Vagina (tissue), 2 donors: ENCODE results near the gene COLGALT1. TPM values are rescaled to one million over a fixed set of nuclear protein-coding genes. Genes with fewer than 3 reads are reported as not detected.
A peak's percentile ranks its signal among the peaks of the same experiment; 100 is the strongest.

ENCODE experiments used
- DNase-seq, 2 donors: peaks; one replicate each; pipeline ENCODE4 v3.0.0-alpha.2; 2017; ENCODE audit errors: extremely low spot score in 2 of 2
- H3K27ac ChIP-seq: fragments of 200-600 bp; sonication (generic); one replicate; pipeline ENCODE4 v1.5.1; 2019
- H3K27me3 ChIP-seq: fragments of 200-600 bp; sonication (generic); one replicate; pipeline ENCODE4 v1.5.1; 2019
- H3K36me3 ChIP-seq, 2 donors: fragments of 200-600 bp; sonication (generic); one replicate each; pipeline ENCODE4 v1.5.1; 2017 to 2019
- H3K4me1 ChIP-seq: fragments of 200-600 bp; sonication (generic); one replicate; pipeline ENCODE4 v1.5.1; 2019
- H3K4me3 ChIP-seq, 2 donors: fragments of 200-600 bp; sonication (generic); 1 replicate in 1 of 2; 2 replicates in 1 of 2; pipeline ENCODE4 v1.5.1; 2016 to 2019
- H3K9me3 ChIP-seq: fragments of 200-600 bp; sonication (generic); one replicate; pipeline ENCODE4 v1.5.1; 2019
- CTCF ChIP-seq, 3 experiments: fragments of 450-650 bp in 2 of 3; fragments of 200-600 bp in 1 of 3; sonication (generic) in 1 of 3; IDR thresholded peaks; one replicate each; pipeline ENCODE4 v1.5.1; 2017 to 2019; ENCODE audit warnings: antibody characterized with exemption in 3 of 3, mild to moderate bottlenecking in 2 of 3, moderate library complexity in 2 of 3
- POLR2A ChIP-seq, 2 donors: fragments of 450-650 bp; IDR thresholded peaks; one replicate each; pipeline ENCODE4 v1.6.1; 2017; ENCODE audit warnings: antibody characterized with exemption in 2 of 2, mild to moderate bottlenecking in 2 of 2, moderate library complexity in 2 of 2
- POLR2AphosphoS5 ChIP-seq, 2 donors: sonication (generic); formaldehyde crosslinking; IDR thresholded peaks; one replicate each; pipeline ENCODE4 v1.9.0; 2017; ENCODE audit warnings: antibody characterized with exemption in 2 of 2, mild to moderate bottlenecking in 2 of 2, low read depth in 1 of 2; ENCODE audit not compliant: insufficient read depth in 1 of 2
- intact Hi-C: fragments of 100-400 bp; cut with DNase I; formaldehyde crosslinking; loops from one replicate; pipeline ENCODE4 v1.15.1; 2023
- total RNA-seq: library from RNA; depleted of rRNA; stranded (reverse); fragments of >200 nt; gene quantifications from one replicate; pipeline ENCODE4 v1.2.3, GENCODE V29; 2016

The COLGALT1 gene
- total RNA-seq, 1 donor from 2014 or later = 55.0 TPM

- no peak for DNase-seq
- Histone ChIP-seq H3K36me3 (peaks cover 0 to 37% of the 10 kb centered on the region in 2 donors), H3K27me3 (no peaks in the 10 kb centered on the region), H3K4me1 (no peaks in the 10 kb centered on the region), H3K27ac (no peak overlapping the region), H3K4me3 (no peak overlapping the region), H3K9me3 (peaks cover 10% of the 10 kb centered on the region)
- intact Hi-C loops = no loop called here
- TF ChIP-seq POLR2A (IDR thresholded peaks at IDR 0.05) = no peak
Observed at GRCh38 chr19:17519967-17520366, 35.5 kb upstream of the COLGALT1 start.

GRCh38 chr19:17520865-17521264 lies 34.6 kb upstream of the COLGALT1 start:
- Histone ChIP-seq H3K4me3 (no peak overlapping the region), H3K36me3 (peaks cover 0 to 37% of the 10 kb centered on the region in 2 donors), H3K27ac (no peak overlapping the region), H3K27me3 (no peaks in the 10 kb centered on the region), H3K9me3 (peaks cover 10% of the 10 kb centered on the region), H3K4me1 (no peaks in the 10 kb centered on the region)
- intact Hi-C loops = no loop called here
- no peak for DNase-seq
- TF ChIP-seq POLR2AphosphoS5 (IDR thresholded peaks at IDR 0.05; ENCODE audit: insufficient read depth in 1 of 2, low read depth in 1 of 2) (no peak), POLR2A (IDR thresholded peaks at IDR 0.05) (no peak), CTCF (IDR thresholded peaks at IDR 0.05) (no peak)

- no peaks in the 10 kb centered on the region for H3K9me3 ChIP-seq
- TF ChIP-seq POLR2AphosphoS5 (IDR thresholded peaks at IDR 0.05; ENCODE audit: insufficient read depth in 1 of 2, low read depth in 1 of 2) = peak in 1 of 2 donors; percentile 27
- no peak for TF ChIP-seq CTCF (IDR thresholded peaks at IDR 0.05)
- H3K36me3 ChIP-seq = peaks cover 0 to 13% of the 10 kb centered on the region in 2 donors
- intact Hi-C loops = no loop called here
- no peak for DNase-seq
- H3K27me3 ChIP-seq = no peaks in the 10 kb centered on the region
- no peak overlapping the region for H3K4me3 ChIP-seq
- no peak overlapping the region for H3K27ac ChIP-seq
- H3K4me1 ChIP-seq = no peaks in the 10 kb centered on the region
Observed at GRCh38 chr19:17522988-17523872, 32.2 kb upstream of the COLGALT1 start.

GRCh38 chr19:17524651-17525050 lies 30.8 kb upstream of the COLGALT1 start:
- peaks cover 0 to 9% of the 10 kb centered on the region in 2 donors for H3K36me3 ChIP-seq
- no peaks in the 10 kb centered on the region for H3K9me3 ChIP-seq
- intact Hi-C loops = no loop called here
- H3K4me3 ChIP-seq = no peak overlapping the region
- no peak overlapping the region for H3K27ac ChIP-seq
- no peaks in the 10 kb centered on the region for H3K27me3 ChIP-seq
- no peaks in the 10 kb centered on the region for H3K4me1 ChIP-seq
- no peak for DNase-seq
- TF ChIP-seq POLR2AphosphoS5 (IDR thresholded peaks at IDR 0.05; ENCODE audit: insufficient read depth in 1 of 2, low read depth in 1 of 2) = no peak

GRCh38 chr19:17525141-17525540 lies 30.3 kb upstream of the COLGALT1 start:
- Histone ChIP-seq H3K27me3 (no peaks in the 10 kb centered on the region), H3K4me1 (no peaks in the 10 kb centered on the region), H3K9me3 (no peaks in the 10 kb centered on the region), H3K36me3 (peaks cover 0 to 9% of the 10 kb centered on the region in 2 donors), H3K27ac (no peak overlapping the region), H3K4me3 (no peak overlapping the region)
- intact Hi-C loops = no loop called here
- no peak for TF ChIP-seq POLR2AphosphoS5 (IDR thresholded peaks at IDR 0.05; ENCODE audit: insufficient read depth in 1 of 2, low read depth in 1 of 2)
- TF ChIP-seq CTCF (IDR thresholded peaks at IDR 0.05) = no peak
- no peak for TF ChIP-seq POLR2A (IDR thresholded peaks at IDR 0.05)
- no peak for DNase-seq

- no peaks in the 10 kb centered on the region for H3K27me3 ChIP-seq
Observed at GRCh38 chr19:17526922-17527321, 28.5 kb upstream of the COLGALT1 start.

More at GRCh38 chr19:17526922-17527321, 28.5 kb upstream of the COLGALT1 start:
- TF ChIP-seq CTCF (IDR thresholded peaks at IDR 0.05) (no peak), POLR2AphosphoS5 (IDR thresholded peaks at IDR 0.05; ENCODE audit: insufficient read depth in 1 of 2, low read depth in 1 of 2) (no peak), POLR2A (IDR thresholded peaks at IDR 0.05) (no peak)
- no peaks in the 10 kb centered on the region for H3K9me3 ChIP-seq
- no peaks in the 10 kb centered on the region for H3K36me3 ChIP-seq
- no peaks in the 10 kb centered on the region for H3K4me1 ChIP-seq
- intact Hi-C loops = no loop called here
- H3K4me3 ChIP-seq = no peak overlapping the region
- no peak for DNase-seq
- no peak overlapping the region for H3K27ac ChIP-seq
